ENCODE results near the gene FAM180B.

DNA sequence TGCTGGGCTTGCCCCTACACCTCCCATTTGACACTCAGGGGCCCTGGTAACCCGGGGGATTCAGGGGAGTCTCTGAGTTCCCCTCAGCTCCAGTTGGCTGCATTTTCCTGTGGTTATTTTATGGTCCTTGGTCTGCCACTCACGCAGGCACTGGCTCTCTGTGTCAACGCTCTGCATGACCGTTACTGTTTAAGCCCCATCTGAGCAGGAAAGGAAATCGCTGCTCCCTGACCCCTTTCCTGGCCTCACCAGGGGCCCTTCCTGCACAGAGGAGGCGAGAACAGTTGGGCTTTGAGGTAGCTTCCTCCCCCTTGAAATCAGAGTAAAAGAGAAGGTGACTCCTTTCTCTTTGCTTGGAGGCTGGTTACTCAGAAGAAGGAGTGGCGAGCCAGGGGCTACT lies 5.3 kb downstream of the FAM180B start:
- no peak for TF ChIP-seq TAF1 (IDR thresholded peaks at IDR 0.05; ENCODE audit: borderline replicate concordance, insufficient read depth, low read length)
- no peak for TF ChIP-seq POLR2AphosphoS5 (IDR thresholded peaks at IDR 0.05; ENCODE audit: low read depth, low read length)
- TF ChIP-seq, protein P1, sequence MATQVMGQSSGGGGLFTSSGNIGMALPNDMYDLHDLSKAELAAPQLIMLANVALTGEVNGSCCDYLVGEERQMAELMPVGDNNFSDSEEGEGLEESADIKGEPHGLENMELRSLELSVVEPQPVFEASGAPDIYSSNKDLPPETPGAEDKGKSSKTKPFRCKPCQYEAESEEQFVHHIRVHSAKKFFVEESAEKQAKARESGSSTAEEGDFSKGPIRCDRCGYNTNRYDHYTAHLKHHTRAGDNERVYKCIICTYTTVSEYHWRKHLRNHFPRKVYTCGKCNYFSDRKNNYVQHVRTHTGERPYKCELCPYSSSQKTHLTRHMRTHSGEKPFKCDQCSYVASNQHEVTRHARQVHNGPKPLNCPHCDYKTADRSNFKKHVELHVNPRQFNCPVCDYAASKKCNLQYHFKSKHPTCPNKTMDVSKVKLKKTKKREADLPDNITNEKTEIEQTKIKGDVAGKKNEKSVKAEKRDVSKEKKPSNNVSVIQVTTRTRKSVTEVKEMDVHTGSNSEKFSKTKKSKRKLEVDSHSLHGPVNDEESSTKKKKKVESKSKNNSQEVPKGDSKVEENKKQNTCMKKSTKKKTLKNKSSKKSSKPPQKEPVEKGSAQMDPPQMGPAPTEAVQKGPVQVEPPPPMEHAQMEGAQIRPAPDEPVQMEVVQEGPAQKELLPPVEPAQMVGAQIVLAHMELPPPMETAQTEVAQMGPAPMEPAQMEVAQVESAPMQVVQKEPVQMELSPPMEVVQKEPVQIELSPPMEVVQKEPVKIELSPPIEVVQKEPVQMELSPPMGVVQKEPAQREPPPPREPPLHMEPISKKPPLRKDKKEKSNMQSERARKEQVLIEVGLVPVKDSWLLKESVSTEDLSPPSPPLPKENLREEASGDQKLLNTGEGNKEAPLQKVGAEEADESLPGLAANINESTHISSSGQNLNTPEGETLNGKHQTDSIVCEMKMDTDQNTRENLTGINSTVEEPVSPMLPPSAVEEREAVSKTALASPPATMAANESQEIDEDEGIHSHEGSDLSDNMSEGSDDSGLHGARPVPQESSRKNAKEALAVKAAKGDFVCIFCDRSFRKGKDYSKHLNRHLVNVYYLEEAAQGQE (IDR thresholded peaks at IDR 0.05; ENCODE audit: insufficient read depth in 1 of 2, low read depth in 2 of 2, low read length in 2 of 2), result no peak
- no peak for TF ChIP-seq SIN3A (IDR thresholded peaks at IDR 0.05; ENCODE audit: borderline replicate concordance, insufficient read depth, low read length)

Data from PFSK-1 (cell line).